ENCODE results near the gene THAP12.

Gene THAP12

DNA sequence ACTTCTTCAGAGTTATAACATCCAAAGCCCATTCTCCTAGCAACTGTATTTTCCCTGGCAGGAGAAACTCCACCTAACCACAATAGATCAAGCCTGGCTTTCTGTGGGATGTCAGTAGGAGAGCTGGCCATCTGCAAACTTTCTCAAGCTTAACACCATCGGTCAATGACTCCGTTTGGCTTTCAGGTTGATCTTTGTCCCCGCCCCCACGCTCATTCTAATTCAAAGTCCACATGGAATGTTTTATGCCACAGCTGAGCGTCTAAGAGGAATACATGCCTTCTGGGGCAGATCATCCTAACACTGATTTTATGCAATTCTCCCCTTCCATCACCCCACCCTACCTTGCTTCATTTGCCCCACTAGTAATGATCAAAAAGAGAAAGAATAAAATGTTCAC, 5.0 kb upstream of the THAP12 start:
- H3K4me3 ChIP-seq (ENCODE audit: low read depth, low read length): no peak overlapping the region
- DNase-seq (ENCODE audit: low read depth): no peak

- no peak overlapping the region for H3K4me3 ChIP-seq (ENCODE audit: low read depth, low read length)
- DNase-seq (ENCODE audit: low read depth): no peak
Measured at GRCh38 chr11:76382209-76382608, 1.3 kb upstream of the THAP12 start.

DNA sequence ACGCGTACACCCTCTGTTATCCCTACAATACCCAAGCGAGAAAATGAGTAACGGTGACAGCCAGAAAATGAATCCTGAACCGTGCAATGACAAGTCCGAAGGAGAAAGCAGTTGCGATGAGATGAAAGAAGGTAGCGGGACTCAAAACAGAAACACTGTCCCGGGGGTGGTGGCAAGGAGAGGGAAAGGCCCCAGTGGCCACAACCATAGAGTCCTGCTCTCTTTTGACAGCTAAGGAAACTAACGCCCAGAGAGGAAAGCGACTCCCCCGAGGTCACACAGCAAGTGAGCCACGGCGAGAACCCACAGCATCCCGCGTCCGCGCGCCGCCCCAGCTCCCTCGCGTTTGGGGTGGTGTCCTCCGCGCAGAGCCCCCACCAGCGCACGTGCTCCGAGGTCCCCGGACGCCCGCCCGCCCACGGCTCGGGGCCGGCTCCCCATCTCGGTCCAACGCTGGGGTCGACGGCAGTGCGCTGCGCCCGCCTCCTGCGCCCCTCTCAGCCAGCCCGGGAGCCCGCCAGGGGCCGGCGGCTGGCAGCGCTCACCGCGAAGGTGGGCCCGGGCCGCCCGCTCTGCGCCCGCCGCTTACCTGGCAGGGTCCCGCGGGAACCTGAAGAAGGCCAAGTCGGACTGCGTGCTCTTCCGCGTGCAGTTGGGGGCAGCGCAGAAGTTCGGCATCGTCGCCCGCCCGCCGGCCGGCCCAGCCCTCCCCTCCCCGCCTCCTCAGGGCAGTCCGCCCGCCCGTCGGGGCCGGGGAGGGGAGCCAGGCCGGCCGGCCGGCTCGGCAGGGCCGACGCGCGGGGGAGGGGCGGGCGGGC, 564 bp downstream of the THAP12 start:
- H3K4me3 ChIP-seq (ENCODE audit: low read depth, low read length): peak overlapping the region; percentile 75
- DNase-seq (ENCODE audit: low read depth): no peak

- no peak for DNase-seq (ENCODE audit: low read depth)
- H3K4me3 ChIP-seq (ENCODE audit: low read depth, low read length): peak overlapping the region; percentile 75
Measured at GRCh38 chr11:76379807-76380158, 1.1 kb downstream of the THAP12 start.

GRCh38 chr11:76376746-76377558, 4.0 kb downstream of the THAP12 start:
- H3K4me3 ChIP-seq (ENCODE audit: low read depth, low read length): no peak overlapping the region
- no peak for DNase-seq (ENCODE audit: low read depth)

DNA sequence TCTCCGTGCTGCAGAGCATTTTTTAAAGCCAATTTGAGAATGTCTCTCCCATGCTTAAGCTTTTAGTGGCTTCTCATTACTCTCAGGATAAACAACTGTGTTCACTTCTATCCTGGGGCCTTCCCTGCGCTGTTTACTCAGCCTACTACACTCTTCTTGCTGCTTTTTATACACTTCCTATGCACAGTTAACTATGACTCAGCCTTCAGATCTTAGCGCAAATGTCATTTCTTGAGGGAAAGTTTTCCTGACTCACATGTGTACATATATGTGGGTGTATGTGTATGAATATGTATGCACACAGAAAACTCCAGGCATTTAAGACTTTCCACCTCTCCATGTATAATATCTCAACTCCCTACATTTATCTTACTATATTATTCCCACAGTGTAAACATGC, 9.8 kb downstream of the THAP12 start:
- no peak overlapping the region for H3K4me3 ChIP-seq (ENCODE audit: low read depth, low read length)
- DNase-seq (ENCODE audit: low read depth): peak; percentile 39

- no peak for DNase-seq (ENCODE audit: low read depth)
Measured at GRCh38 chr11:76369406-76369805, 11.5 kb downstream of the THAP12 start.

GRCh38 chr11:76368490-76368889, 12.4 kb downstream of the THAP12 start:
- H3K4me3 ChIP-seq (ENCODE audit: low read depth, low read length): no peak overlapping the region
- no peak for DNase-seq (ENCODE audit: low read depth)

More at GRCh38 chr11:76369406-76369805, 11.5 kb downstream of the THAP12 start:
- H3K4me3 ChIP-seq (ENCODE audit: low read depth, low read length): no peak overlapping the region

DNA sequence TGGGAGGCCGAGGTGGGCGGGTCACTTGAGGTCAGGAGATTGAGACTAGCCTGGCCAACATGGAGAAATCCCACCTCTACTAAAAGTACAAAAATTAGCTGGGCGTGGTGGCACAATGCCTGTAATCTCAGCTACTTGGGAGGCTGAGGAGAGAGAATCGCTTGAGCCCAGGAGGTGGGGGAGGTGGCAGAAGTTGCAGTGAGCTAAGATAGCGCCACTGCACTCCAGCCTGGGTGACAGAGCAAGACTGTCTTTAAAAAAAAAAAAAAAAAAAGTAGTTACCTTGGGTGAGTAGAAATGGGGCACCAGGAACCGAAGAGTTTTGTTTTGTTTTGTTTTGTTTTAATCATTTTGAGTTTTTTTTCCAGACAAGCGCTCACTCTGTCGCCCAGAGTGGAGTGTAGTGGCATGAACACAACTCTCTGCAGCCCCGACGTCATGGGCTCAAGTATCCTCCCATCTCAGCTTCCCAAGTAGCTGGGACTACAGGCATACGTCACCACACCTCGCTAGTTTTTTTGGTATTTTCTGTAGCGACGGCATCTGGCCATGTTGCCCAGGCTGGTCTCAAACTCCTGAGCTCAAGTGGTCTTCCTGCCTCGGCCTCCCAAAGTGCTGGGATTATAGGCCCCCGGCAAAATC, 15.8 kb downstream of the THAP12 start:
- H3K4me3 ChIP-seq (ENCODE audit: low read depth, low read length): no peak overlapping the region
- DNase-seq (ENCODE audit: low read depth): no peak

DNA sequence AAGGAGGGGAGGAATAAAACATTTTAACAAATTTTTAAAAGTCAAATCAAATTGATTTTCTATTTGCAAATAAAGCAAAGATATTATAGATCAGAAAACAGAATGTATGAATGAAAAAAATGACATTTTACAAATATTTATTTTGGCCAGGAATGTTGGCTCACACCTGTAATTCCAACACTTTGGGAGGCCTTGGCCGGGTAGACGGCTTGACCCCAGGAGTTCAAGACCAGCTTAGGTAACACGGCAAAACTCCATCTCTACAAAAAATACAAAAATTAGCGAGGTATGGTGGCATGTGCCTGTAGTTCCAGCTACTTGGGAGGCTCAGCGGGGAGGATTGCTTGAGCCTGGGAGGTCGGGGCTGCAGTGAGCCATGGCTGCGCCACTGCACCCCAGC, 18.2 kb downstream of the THAP12 start:
- H3K4me3 ChIP-seq (ENCODE audit: low read depth, low read length): no peak overlapping the region
- no peak for DNase-seq (ENCODE audit: low read depth)

DNA sequence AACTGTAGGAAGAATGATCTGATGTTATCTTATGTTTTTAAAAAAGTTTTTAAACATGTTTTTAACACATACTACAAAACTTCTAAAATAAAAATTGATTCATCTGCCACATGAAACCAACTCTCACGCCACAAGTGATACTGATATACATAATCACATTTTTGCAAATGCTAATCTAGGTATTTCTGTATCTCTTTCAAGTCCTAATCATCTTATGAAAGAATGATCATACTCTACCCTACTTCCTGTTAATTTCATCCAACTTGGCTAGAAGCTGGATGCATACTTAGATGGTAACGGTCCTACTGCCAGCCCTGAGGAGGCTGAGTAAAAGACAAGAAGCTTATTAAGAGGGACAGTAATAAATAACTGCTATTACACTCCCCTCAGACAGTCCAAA, 19.2 kb downstream of the THAP12 start:
- no peak overlapping the region for H3K4me3 ChIP-seq (ENCODE audit: low read depth, low read length)
- DNase-seq (ENCODE audit: low read depth): no peak

- DNase-seq (ENCODE audit: low read depth): no peak
- H3K4me3 ChIP-seq (ENCODE audit: low read depth, low read length): no peak overlapping the region
Measured at GRCh38 chr11:76361374-76361773, 19.6 kb downstream of the THAP12 start.

GRCh38 chr11:76355172-76355571, 25.8 kb downstream of the THAP12 start:
- DNase-seq (ENCODE audit: low read depth): no peak
- H3K4me3 ChIP-seq (ENCODE audit: low read depth, low read length): no peak overlapping the region

- no peak for DNase-seq (ENCODE audit: low read depth)
Measured at GRCh38 chr11:76348348-76348747, 32.6 kb downstream of the THAP12 start.

GRCh38 chr11:76347466-76347865, 33.5 kb downstream of the THAP12 start:
- H3K4me3 ChIP-seq (ENCODE audit: low read depth, low read length): no peak overlapping the region
- DNase-seq (ENCODE audit: low read depth): peak; percentile 2

More at GRCh38 chr11:76348348-76348747, 32.6 kb downstream of the THAP12 start:
- H3K4me3 ChIP-seq (ENCODE audit: low read depth, low read length): no peak overlapping the region

- no peak overlapping the region for H3K4me3 ChIP-seq (ENCODE audit: low read depth, low read length)
- peak; percentile 73 for DNase-seq (ENCODE audit: low read depth)
Measured at GRCh38 chr11:76339221-76339620, 41.7 kb downstream of the THAP12 start.

- no peak overlapping the region for H3K4me3 ChIP-seq (ENCODE audit: low read depth, low read length)
- no peak for DNase-seq (ENCODE audit: low read depth)
Measured at GRCh38 chr11:76337923-76338322, 43.0 kb downstream of the THAP12 start.

DNA sequence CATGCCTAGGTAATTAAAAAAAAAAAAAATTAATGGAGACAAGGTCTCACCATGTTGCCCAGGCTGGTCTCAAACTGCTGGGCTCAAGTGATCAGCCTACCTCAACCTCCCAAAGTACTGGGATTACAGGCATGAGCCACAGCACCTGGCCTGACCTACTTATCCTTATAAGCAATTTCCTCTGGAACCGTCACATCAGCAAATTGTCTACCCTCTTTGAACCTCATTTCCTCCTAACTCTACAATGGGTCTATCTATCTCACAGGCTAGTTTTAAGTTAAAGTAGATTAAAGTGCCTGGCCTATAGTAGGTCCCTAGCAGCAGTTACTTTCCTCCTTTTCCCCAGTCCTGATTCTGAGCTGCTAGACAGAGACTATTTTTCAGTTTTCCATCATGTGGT, 43.5 kb downstream of the THAP12 start:
- DNase-seq (ENCODE audit: low read depth): no peak
- no peak overlapping the region for H3K4me3 ChIP-seq (ENCODE audit: low read depth, low read length)

DNA sequence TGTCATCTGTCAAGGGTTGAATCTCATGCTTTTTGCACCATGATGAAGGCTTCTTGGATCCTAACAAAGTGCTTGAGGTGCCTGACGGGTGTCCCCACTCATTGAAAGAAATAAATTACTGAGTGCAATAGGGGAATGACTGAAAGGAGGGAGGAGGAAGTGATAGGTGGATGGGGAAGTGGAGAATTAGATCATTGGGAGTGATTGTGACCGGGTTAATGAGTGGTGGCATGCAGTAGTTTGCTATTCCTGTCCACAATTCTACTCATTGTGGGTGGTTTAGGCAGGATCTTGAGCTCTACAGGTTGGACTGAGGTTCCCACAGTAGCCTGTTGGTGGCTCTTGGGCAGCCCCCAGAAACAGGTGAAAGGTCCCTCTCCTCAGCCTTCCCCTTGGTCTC, 44.3 kb downstream of the THAP12 start:
- no peak for DNase-seq (ENCODE audit: low read depth)
- H3K4me3 ChIP-seq (ENCODE audit: low read depth, low read length): no peak overlapping the region

DNA sequence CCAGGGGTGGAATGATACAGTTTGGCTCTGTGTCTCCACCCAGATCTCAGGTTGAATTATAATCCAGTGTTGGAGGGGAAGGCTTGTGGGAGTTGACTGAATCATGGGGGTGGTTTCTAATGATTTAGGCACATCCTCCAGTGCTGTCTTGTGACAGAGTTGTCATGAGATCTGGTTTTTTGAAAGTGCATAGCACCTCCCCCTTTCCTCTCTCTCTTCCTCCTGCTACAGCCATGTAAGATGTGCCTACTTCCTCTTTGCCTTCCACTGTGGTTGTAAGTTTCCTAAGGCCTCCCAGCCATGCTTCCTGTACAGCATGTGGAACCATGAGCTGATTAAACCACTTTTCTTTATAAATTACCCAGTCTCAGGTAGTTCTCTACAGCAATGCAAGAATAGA, 45.1 kb downstream of the THAP12 start:
- H3K4me3 ChIP-seq (ENCODE audit: low read depth, low read length): no peak overlapping the region
- DNase-seq (ENCODE audit: low read depth): no peak

Measured in skeletal muscle cell (primary cell).